ENCODE data around the gene CDH15.

GRCh38 chr16:89140981-89141883 is 30.3 kb upstream of the CDH15 start:
- TF ChIP-seq, protein P1, sequence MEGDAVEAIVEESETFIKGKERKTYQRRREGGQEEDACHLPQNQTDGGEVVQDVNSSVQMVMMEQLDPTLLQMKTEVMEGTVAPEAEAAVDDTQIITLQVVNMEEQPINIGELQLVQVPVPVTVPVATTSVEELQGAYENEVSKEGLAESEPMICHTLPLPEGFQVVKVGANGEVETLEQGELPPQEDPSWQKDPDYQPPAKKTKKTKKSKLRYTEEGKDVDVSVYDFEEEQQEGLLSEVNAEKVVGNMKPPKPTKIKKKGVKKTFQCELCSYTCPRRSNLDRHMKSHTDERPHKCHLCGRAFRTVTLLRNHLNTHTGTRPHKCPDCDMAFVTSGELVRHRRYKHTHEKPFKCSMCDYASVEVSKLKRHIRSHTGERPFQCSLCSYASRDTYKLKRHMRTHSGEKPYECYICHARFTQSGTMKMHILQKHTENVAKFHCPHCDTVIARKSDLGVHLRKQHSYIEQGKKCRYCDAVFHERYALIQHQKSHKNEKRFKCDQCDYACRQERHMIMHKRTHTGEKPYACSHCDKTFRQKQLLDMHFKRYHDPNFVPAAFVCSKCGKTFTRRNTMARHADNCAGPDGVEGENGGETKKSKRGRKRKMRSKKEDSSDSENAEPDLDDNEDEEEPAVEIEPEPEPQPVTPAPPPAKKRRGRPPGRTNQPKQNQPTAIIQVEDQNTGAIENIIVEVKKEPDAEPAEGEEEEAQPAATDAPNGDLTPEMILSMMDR (IDR thresholded peaks at IDR 0.05; ENCODE audit: insufficient read depth, low read length, poor library complexity, severe bottlenecking) = no peak
- TF ChIP-seq EZH2phosphoT487 (conservative IDR thresholded peaks at IDR 0.05; ENCODE audit: low read length) = no peak

All from SU-DHL-6 (cell line).